Body of pancreas (tissue), 4 donors: ENCODE measurements around the gene SH3GLB2. TPM values are rescaled to one million over a fixed set of nuclear protein-coding genes. Genes with fewer than 3 reads are reported as not detected.

Experiments used
- ATAC-seq: fragments of 150-250 bp; one replicate; pipeline ENCODE4 v1.9.1; 2016
- DNase-seq, 4 donors: peaks; one replicate each; pipeline ENCODE4 v3.0.0-alpha.2; 2019
- H3K27ac ChIP-seq, 4 donors: fragments of 200-600 bp; sonication (generic); 1 replicate in 3 of 4; 2 replicates in 1 of 4; pipeline versions ENCODE4 v1.5.1 to v1.6.1; 2016 to 2019; ENCODE audit warnings: mild to moderate bottlenecking in 1 of 4, mixed read lengths in 1 of 4, moderate library complexity in 1 of 4
- H3K27me3 ChIP-seq, 2 donors: fragments of 200-600 bp; sonication (generic); one replicate each; pipeline ENCODE4 v1.6.0; 2016; ENCODE audit warnings: mild to moderate bottlenecking in 1 of 2
- H3K36me3 ChIP-seq, 2 donors: fragments of 200-600 bp; sonication (generic); replicated peaks in 1 of 2; 2 replicates each; pipeline ENCODE4 v1.5.1; 2016; ENCODE audit warnings: low read depth in 2 of 2; ENCODE audit not compliant: insufficient read depth in 1 of 2
- H3K4me1 ChIP-seq: fragments of 200-600 bp; sonication (generic); one replicate; pipeline ENCODE4 v1.6.0; 2016
- H3K4me3 ChIP-seq, 2 donors: fragments of 200-600 bp; sonication (generic); 1 replicate in 1 of 2; 2 replicates in 1 of 2; pipeline ENCODE4 v1.5.1; 2016 to 2019
- H3K9me3 ChIP-seq, 3 donors: fragments of 200-600 bp; sonication (generic); 1 replicate in 2 of 3; 2 replicates in 1 of 3; pipeline ENCODE4 v1.5.1; 2016
- CTCF ChIP-seq, 7 experiments: fragments of 450-650 bp in 4 of 7; fragments of 200-600 bp in 3 of 7; sonication (generic) in 3 of 7; IDR thresholded peaks; one replicate each; pipeline ENCODE4 v1.5.1; 2016 to 2019; ENCODE audit warnings: antibody characterized with exemption in 7 of 7
- POLR2A ChIP-seq, 3 donors: fragments of 450-650 bp; IDR thresholded peaks; one replicate each; pipeline ENCODE4 v1.6.1; 2016; ENCODE audit warnings: antibody characterized with exemption in 3 of 3, mild to moderate bottlenecking in 2 of 3
- WGBS, 2 donors: methylation state at CpG; one replicate each; pipeline ENCODE4 v1.1.5; 2017; 5-methylcytosine and 5-hydroxymethylcytosine counted together
- intact Hi-C: fragments of 100-400 bp; cut with DNase I; formaldehyde crosslinking; loops from one replicate; pipeline ENCODE4 v1.15.1; 2023
- total RNA-seq, 2 donors: library from RNA; depleted of rRNA; stranded (reverse); fragments of >200 nt; gene quantifications; one replicate each; pipeline ENCODE4 v1.1.0, GENCODE V29; 2016

Gene SH3GLB2
- total RNA-seq, 2 donors from 2014 or later, result 104 to 108 TPM

- DNase-seq, result no peak
- no peaks in the 10 kb centered on the region for H3K36me3 ChIP-seq
- no peaks in the 10 kb centered on the region for H3K9me3 ChIP-seq
- H3K27ac ChIP-seq, result no peak overlapping the region
- no peak overlapping the region for H3K4me3 ChIP-seq
- H3K27me3 ChIP-seq, result no peaks in the 10 kb centered on the region
- H3K4me1 ChIP-seq, result no peaks in the 10 kb centered on the region
- WGBS, 2 donors, result 76 to 82% methylated on average over 3 of the region's 3 CpGs
- no peak for ATAC-seq
- intact Hi-C loops, result no loop called here
- TF ChIP-seq CTCF (IDR thresholded peaks at IDR 0.05), result no peak
- no peak for TF ChIP-seq POLR2A (IDR thresholded peaks at IDR 0.05)
Measured at GRCh38 chr9:129074106-129074505, 46.0 kb upstream of the SH3GLB2 start.

GRCh38 chr9:129073404-129073803 lies 45.3 kb upstream of the SH3GLB2 start:
- no peak overlapping the region for H3K4me3 ChIP-seq
- no peaks in the 10 kb centered on the region for H3K9me3 ChIP-seq
- no peaks in the 10 kb centered on the region for H3K4me1 ChIP-seq
- DNase-seq (no peak), ATAC-seq (no peak)
- no peaks in the 10 kb centered on the region for H3K36me3 ChIP-seq
- H3K27ac ChIP-seq, result no peak overlapping the region
- intact Hi-C loops, result no loop called here
- WGBS, 2 donors, result 80 to 81% methylated on average over 8 of the region's 8 CpGs
- no peaks in the 10 kb centered on the region for H3K27me3 ChIP-seq
- TF ChIP-seq CTCF (IDR thresholded peaks at IDR 0.05) (no peak), POLR2A (IDR thresholded peaks at IDR 0.05) (no peak)

GRCh38 chr9:129072171-129072570 lies 44.0 kb upstream of the SH3GLB2 start:
- H3K27ac ChIP-seq, result no peak overlapping the region
- intact Hi-C loops, result no loop called here
- no peaks in the 10 kb centered on the region for H3K4me1 ChIP-seq
- H3K27me3 ChIP-seq, result no peaks in the 10 kb centered on the region
- TF ChIP-seq CTCF (IDR thresholded peaks at IDR 0.05), result no peak
- no peak for TF ChIP-seq POLR2A (IDR thresholded peaks at IDR 0.05)
- WGBS, 2 donors, result 28 to 54% methylated on average over 3 to 9 of the region's 9 CpGs
- H3K36me3 ChIP-seq, result no peaks in the 10 kb centered on the region
- no peak overlapping the region for H3K4me3 ChIP-seq
- DNase-seq (no peak), ATAC-seq (no peak)
- no peaks in the 10 kb centered on the region for H3K9me3 ChIP-seq

- no peak for TF ChIP-seq POLR2A (IDR thresholded peaks at IDR 0.05)
- no peak for TF ChIP-seq CTCF (IDR thresholded peaks at IDR 0.05)
- Histone ChIP-seq H3K9me3 (no peaks in the 10 kb centered on the region), H3K27me3 (no peaks in the 10 kb centered on the region), H3K36me3 (no peaks in the 10 kb centered on the region), H3K4me1 (no peaks in the 10 kb centered on the region), H3K27ac (no peak overlapping the region), H3K4me3 (no peak overlapping the region)
- intact Hi-C loops, result no loop called here
- DNase-seq, result no peak
- ATAC-seq, result no peak
- WGBS, 2 donors, result 68 to 75% methylated on average over 8 to 10 of the region's 10 CpGs
Measured at GRCh38 chr9:129071526-129072126, 43.5 kb upstream of the SH3GLB2 start.
